Neural progenitor cell (in vitro differentiated cells): ENCODE data around the gene IMPG2. TPM values are rescaled to one million over a fixed set of nuclear protein-coding genes. Genes with fewer than 3 reads are reported as not detected.

Experiments
- DNase-seq: peaks from one replicate; pipeline ENCODE4 v3.0.0-alpha.2; 2016; ENCODE audit warnings: low spot score
- H2AFZ ChIP-seq: fragments of 200-600 bp; sonication (generic); replicated peaks from 2 replicates; pipeline ENCODE4 v1.6.1; 2016; ENCODE audit warnings: antibody characterized with exemption
- H3F3A ChIP-seq: fragments of 200-600 bp; sonication (generic); 2 replicates; pipeline ENCODE4 v1.6.1; 2016; ENCODE audit warnings: antibody characterized with exemption, low read depth
- H3K27ac ChIP-seq: fragments of 200-600 bp; sonication (generic); 2 replicates; pipeline ENCODE4 v1.5.1; 2016; ENCODE audit warnings: mild to moderate bottlenecking
- H3K27me3 ChIP-seq: fragments of 200-600 bp; sonication (generic); 2 replicates; pipeline ENCODE4 v1.6.1; 2016; ENCODE audit warnings: mild to moderate bottlenecking, moderate library complexity
- H3K36me3 ChIP-seq: fragments of 200-600 bp; sonication (generic); 2 replicates; pipeline ENCODE4 v1.5.1; 2016
- H3K4me1 ChIP-seq: fragments of 200-600 bp; sonication (generic); 2 replicates; pipeline ENCODE4 v1.6.1; 2016; ENCODE audit warnings: mixed run types
- H3K4me2 ChIP-seq: fragments of 200-600 bp; sonication (generic); 2 replicates; pipeline ENCODE4 v1.6.1; 2016
- H3K4me3 ChIP-seq: fragments of 200-600 bp; sonication (generic); 2 replicates; pipeline ENCODE4 v1.5.1; 2016
- H3K79me2 ChIP-seq: fragments of 200-600 bp; sonication (generic); 2 replicates; pipeline ENCODE4 v1.6.1; 2016; ENCODE audit warnings: low read depth
- H3K9ac ChIP-seq: fragments of 200-600 bp; sonication (generic); 2 replicates; pipeline ENCODE4 v1.6.1; 2016
- H3K9me3 ChIP-seq: fragments of 200-600 bp; sonication (generic); 2 replicates; pipeline ENCODE4 v1.5.1; 2016; ENCODE audit warnings: low read depth
- H4K20me1 ChIP-seq: fragments of 200-600 bp; sonication (generic); 2 replicates; pipeline ENCODE4 v1.6.1; 2016; ENCODE audit warnings: low read depth
- H3K27ac Mint-ChIP-seq: 3 replicates; pipeline ENCODE4 v1.8.0; 2021; ENCODE audit warnings: mixed read lengths
- H3K27me3 Mint-ChIP-seq: 2 replicates; pipeline ENCODE4 v1.8.0; 2022; ENCODE audit warnings: low read depth, mild to moderate bottlenecking, inconsistent platforms, moderate library complexity, mixed read lengths; ENCODE audit not compliant: insufficient read depth
- H3K36me3 Mint-ChIP-seq: 3 replicates; pipeline ENCODE4 v1.8.0; 2021; ENCODE audit warnings: mixed read lengths
- H3K4me1 Mint-ChIP-seq: 3 replicates; pipeline ENCODE4 v1.8.0; 2021; ENCODE audit warnings: mixed read lengths
- H3K4me3 Mint-ChIP-seq: 3 replicates; pipeline ENCODE4 v1.8.0; 2021; ENCODE audit warnings: mild to moderate bottlenecking, moderate library complexity, mixed read lengths
- H3K9me3 Mint-ChIP-seq: 3 replicates; pipeline ENCODE4 v1.8.0; 2020; ENCODE audit warnings: mixed read lengths
- EZH2 ChIP-seq: fragments of 200-600 bp; sonication (generic); IDR thresholded peaks from 2 replicates; pipeline ENCODE4 v1.6.1; 2017; ENCODE audit warnings: antibody characterized with exemption, mild to moderate bottlenecking, moderate library complexity
- EZH2phosphoT487 ChIP-seq: fragments of 200-600 bp; sonication (generic); IDR thresholded peaks from 2 replicates; pipeline ENCODE4 v1.6.1; 2017; ENCODE audit warnings: antibody characterized with exemption
- total RNA-seq: library from RNA; depleted of rRNA; stranded (reverse); fragments of >200 nt; gene quantifications from 2 replicates; pipeline ENCODE4 v1.2.3, GENCODE V29; 2015; ENCODE audit warnings: low replicate concordance
- TF ChIP-seq, protein P1 (sequence below): fragments of 200-600 bp; sonication (generic); IDR thresholded peaks from 2 replicates; pipeline ENCODE4 v1.5.1; 2017; ENCODE audit warnings: antibody characterized with exemption, mild to moderate bottlenecking

IMPG2 gene
- total RNA-seq, 1 donor from 2014 or later: 0.15 TPM

DNA sequence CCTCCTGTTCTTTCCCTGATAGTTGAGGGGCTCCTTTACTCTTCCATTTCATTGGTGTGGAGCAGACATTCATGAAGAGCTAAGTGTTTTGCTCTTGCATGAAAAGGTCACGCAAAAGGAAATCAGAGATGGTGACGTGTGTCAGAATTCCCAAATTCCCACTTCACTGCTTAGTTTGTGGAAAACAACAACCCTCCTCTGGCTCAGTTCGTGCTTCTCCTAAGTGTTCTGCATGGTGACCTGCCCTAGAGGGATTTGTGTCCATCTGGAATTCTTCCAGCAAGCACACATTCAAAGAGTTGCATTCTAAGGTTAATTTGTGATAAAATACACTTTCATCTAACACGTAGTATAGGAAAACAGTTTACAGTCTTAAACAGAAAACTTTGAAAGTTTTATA, 95.6 kb downstream of the IMPG2 start:
- no peaks in the 10 kb centered on the region for H3K9me3 Mint-ChIP-seq
- no peak overlapping the region for H3K4me2 ChIP-seq
- TF ChIP-seq EZH2phosphoT487: no peak
- TF ChIP-seq, protein P1, sequence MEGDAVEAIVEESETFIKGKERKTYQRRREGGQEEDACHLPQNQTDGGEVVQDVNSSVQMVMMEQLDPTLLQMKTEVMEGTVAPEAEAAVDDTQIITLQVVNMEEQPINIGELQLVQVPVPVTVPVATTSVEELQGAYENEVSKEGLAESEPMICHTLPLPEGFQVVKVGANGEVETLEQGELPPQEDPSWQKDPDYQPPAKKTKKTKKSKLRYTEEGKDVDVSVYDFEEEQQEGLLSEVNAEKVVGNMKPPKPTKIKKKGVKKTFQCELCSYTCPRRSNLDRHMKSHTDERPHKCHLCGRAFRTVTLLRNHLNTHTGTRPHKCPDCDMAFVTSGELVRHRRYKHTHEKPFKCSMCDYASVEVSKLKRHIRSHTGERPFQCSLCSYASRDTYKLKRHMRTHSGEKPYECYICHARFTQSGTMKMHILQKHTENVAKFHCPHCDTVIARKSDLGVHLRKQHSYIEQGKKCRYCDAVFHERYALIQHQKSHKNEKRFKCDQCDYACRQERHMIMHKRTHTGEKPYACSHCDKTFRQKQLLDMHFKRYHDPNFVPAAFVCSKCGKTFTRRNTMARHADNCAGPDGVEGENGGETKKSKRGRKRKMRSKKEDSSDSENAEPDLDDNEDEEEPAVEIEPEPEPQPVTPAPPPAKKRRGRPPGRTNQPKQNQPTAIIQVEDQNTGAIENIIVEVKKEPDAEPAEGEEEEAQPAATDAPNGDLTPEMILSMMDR: no peak
- no peak for TF ChIP-seq EZH2
- no peaks in the 10 kb centered on the region for H3K9me3 ChIP-seq
- H3K4me1 ChIP-seq: no peaks in the 10 kb centered on the region
- H3K27me3 Mint-ChIP-seq: peaks cover 2% of the 10 kb centered on the region
- H3K36me3 ChIP-seq: no peaks in the 10 kb centered on the region
- no peak overlapping the region for H3K27ac ChIP-seq
- H2AFZ ChIP-seq: peak overlapping the region; percentile 31
- H3K36me3 Mint-ChIP-seq: no peaks in the 10 kb centered on the region
- no peaks in the 10 kb centered on the region for H3F3A ChIP-seq
- no peak overlapping the region for H3K9ac ChIP-seq
- no peaks in the 10 kb centered on the region for H3K27me3 ChIP-seq
- no peaks in the 10 kb centered on the region for H3K4me1 Mint-ChIP-seq
- H3K4me3 ChIP-seq: no peak overlapping the region
- no peak overlapping the region for H3K4me3 Mint-ChIP-seq
- no peaks in the 10 kb centered on the region for H3K79me2 ChIP-seq
- DNase-seq: no peak
- H3K27ac Mint-ChIP-seq: no peak overlapping the region
- no peaks in the 10 kb centered on the region for H4K20me1 ChIP-seq

DNA sequence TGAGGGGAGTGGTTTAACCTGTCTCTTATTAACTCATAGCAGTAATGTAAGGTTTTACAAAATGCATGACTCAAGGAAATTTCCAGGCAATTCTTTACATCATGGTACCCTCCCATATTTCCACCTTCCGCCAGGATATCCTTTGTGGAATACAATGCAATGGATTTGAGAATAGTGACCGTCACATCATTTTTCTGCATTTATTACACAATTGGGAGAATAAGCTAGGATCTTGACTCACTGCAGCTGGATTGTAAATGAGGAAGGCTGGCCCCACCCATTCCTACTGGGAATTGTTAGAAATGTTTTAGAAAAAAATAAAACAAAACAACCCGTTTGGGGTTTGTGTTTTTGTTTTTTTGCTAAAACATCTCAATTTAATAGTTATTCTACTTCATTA, 97.4 kb downstream of the IMPG2 start:
- H3K79me2 ChIP-seq: no peaks in the 10 kb centered on the region
- no peak overlapping the region for H2AFZ ChIP-seq
- no peak overlapping the region for H3K9ac ChIP-seq
- no peaks in the 10 kb centered on the region for H3K36me3 ChIP-seq
- Mint-ChIP-seq H3K4me3 (no peak overlapping the region), H3K27ac (no peak overlapping the region), H3K9me3 (no peaks in the 10 kb centered on the region), H3K4me1 (no peaks in the 10 kb centered on the region), H3K36me3 (no peaks in the 10 kb centered on the region), H3K27me3 (peaks cover 2% of the 10 kb centered on the region)
- H3K4me2 ChIP-seq: no peak overlapping the region
- no peaks in the 10 kb centered on the region for H3K9me3 ChIP-seq
- no peak overlapping the region for H3K27ac ChIP-seq
- no peaks in the 10 kb centered on the region for H4K20me1 ChIP-seq
- H3K4me1 ChIP-seq: no peaks in the 10 kb centered on the region
- no peak for DNase-seq
- TF ChIP-seq EZH2phosphoT487 (no peak), EZH2 (no peak)
- TF ChIP-seq, protein P1: no peak
- no peaks in the 10 kb centered on the region for H3F3A ChIP-seq
- H3K4me3 ChIP-seq: no peak overlapping the region
- H3K27me3 ChIP-seq: no peaks in the 10 kb centered on the region

DNA sequence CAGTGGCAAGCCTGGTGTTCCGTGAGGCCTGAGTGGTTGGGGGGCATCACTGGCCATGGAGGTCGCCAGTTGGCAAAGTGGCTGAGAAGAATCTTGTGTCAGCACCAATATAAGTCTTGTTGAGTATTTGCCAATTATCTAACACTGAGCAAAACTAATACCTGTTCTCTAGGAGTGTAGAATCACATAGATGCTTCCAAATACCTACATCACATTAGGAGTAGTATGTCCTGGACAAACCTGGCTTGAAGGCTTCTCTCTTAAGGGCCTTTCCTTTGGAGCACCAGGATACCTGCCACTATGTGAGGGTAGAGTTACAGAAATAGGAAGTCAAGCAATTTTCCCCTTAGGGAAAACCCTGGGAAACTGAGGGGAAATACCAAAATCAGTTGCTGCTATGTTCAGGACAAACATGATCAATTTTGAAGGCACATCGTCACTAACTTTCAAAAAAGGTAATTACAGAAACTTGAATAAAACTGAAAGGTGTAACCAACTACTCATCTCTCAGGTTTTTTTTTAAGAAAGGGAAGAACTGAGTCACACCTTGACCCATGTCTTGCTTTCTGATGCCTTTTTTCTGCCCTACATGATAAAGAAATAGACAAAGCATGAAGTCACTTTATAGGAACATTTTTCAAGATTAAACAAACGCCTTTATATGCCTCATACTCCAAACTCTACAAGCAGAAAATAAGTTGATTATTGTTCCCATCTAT, 100.4 kb downstream of the IMPG2 start:
- Histone ChIP-seq H3K4me3 (no peak overlapping the region), H3K27ac (no peak overlapping the region), H4K20me1 (no peaks in the 10 kb centered on the region), H3K79me2 (no peaks in the 10 kb centered on the region), H3K9ac (no peak overlapping the region), H3K36me3 (no peaks in the 10 kb centered on the region), H3K4me2 (no peak overlapping the region), H2AFZ (no peak overlapping the region), H3K9me3 (no peaks in the 10 kb centered on the region), H3K27me3 (no peaks in the 10 kb centered on the region), H3F3A (no peaks in the 10 kb centered on the region), H3K4me1 (no peaks in the 10 kb centered on the region)
- H3K36me3 Mint-ChIP-seq: no peaks in the 10 kb centered on the region
- TF ChIP-seq, protein P1: no peak
- TF ChIP-seq EZH2: no peak
- TF ChIP-seq EZH2phosphoT487: no peak
- H3K27ac Mint-ChIP-seq: no peak overlapping the region
- no peak for DNase-seq
- H3K9me3 Mint-ChIP-seq: no peaks in the 10 kb centered on the region
- H3K4me3 Mint-ChIP-seq: no peak overlapping the region
- no peaks in the 10 kb centered on the region for H3K4me1 Mint-ChIP-seq
- no peaks in the 10 kb centered on the region for H3K27me3 Mint-ChIP-seq
